RWPE2 (cell line): ENCODE data around the gene CCDC194.

Source experiments
- ATAC-seq: fragments of 200-7000 bp; cut with Tn5 transposase; 3 replicates; pipeline ENCODE4 v1.9.1; 2021; ENCODE audit warnings: low read depth
- DNase-seq: peaks from one replicate; pipeline ENCODE4 v3.0.0-alpha.2; 2020; ENCODE audit warnings: low spot score
- H3K27ac ChIP-seq: fragments of 450-650 bp; 2 replicates; pipeline ENCODE4 v1.5.1; 2017; ENCODE audit warnings: mild to moderate bottlenecking; ENCODE audit not compliant: poor library complexity, severe bottlenecking
- H3K27me3 ChIP-seq: fragments of 250-450 bp; sonication (Bioruptor Pico); 2 replicates; pipeline ENCODE4 v1.5.1; 2021; ENCODE audit warnings: mild to moderate bottlenecking, moderate library complexity; ENCODE audit not compliant: insufficient read depth, poor library complexity, severe bottlenecking
- H3K36me3 ChIP-seq: fragments of 250-450 bp; sonication (Bioruptor Pico); 2 replicates; pipeline ENCODE4 v1.5.1; 2020; ENCODE audit warnings: low read depth, mild to moderate bottlenecking, moderate library complexity
- H3K4me1 ChIP-seq: fragments of 250-450 bp; sonication (Bioruptor Pico); 2 replicates; pipeline ENCODE4 v1.5.1; 2021; ENCODE audit warnings: mild to moderate bottlenecking, moderate library complexity; ENCODE audit not compliant: insufficient read depth, poor library complexity, severe bottlenecking
- H3K4me3 ChIP-seq: fragments of 250-450 bp; sonication (Bioruptor Pico); 2 replicates; pipeline ENCODE4 v1.5.1; 2021; ENCODE audit warnings: mild to moderate bottlenecking, moderate library complexity; ENCODE audit not compliant: severe bottlenecking
- H3K9me3 ChIP-seq: fragments of 250-450 bp; sonication (Bioruptor Pico); 2 replicates; pipeline ENCODE4 v1.5.1; 2021; ENCODE audit warnings: mild to moderate bottlenecking, moderate library complexity; ENCODE audit not compliant: severe bottlenecking
- TF ChIP-seq, protein P1 (sequence below): fragments of 450-650 bp; IDR thresholded peaks from one replicate; pipeline ENCODE4 v1.5.1; 2017; ENCODE audit warnings: mild to moderate bottlenecking, moderate library complexity; ENCODE audit not compliant: poor library complexity, severe bottlenecking

The CCDC194 gene

GRCh38 chr19:17341386-17341785 is 52.6 kb downstream of the CCDC194 start:
- TF ChIP-seq, protein P1, sequence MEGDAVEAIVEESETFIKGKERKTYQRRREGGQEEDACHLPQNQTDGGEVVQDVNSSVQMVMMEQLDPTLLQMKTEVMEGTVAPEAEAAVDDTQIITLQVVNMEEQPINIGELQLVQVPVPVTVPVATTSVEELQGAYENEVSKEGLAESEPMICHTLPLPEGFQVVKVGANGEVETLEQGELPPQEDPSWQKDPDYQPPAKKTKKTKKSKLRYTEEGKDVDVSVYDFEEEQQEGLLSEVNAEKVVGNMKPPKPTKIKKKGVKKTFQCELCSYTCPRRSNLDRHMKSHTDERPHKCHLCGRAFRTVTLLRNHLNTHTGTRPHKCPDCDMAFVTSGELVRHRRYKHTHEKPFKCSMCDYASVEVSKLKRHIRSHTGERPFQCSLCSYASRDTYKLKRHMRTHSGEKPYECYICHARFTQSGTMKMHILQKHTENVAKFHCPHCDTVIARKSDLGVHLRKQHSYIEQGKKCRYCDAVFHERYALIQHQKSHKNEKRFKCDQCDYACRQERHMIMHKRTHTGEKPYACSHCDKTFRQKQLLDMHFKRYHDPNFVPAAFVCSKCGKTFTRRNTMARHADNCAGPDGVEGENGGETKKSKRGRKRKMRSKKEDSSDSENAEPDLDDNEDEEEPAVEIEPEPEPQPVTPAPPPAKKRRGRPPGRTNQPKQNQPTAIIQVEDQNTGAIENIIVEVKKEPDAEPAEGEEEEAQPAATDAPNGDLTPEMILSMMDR, result no peak
- Histone ChIP-seq H3K27ac (no peak overlapping the region), H3K4me1 (no peaks in the 10 kb centered on the region), H3K4me3 (no peak overlapping the region), H3K27me3 (no peaks in the 10 kb centered on the region), H3K36me3 (peaks cover 16% of the 10 kb centered on the region), H3K9me3 (no peaks in the 10 kb centered on the region)
- DNase-seq (no peak), ATAC-seq (no peak)

GRCh38 chr19:17340871-17341357 is 53.1 kb downstream of the CCDC194 start:
- no peak for DNase-seq
- Histone ChIP-seq H3K4me3 (no peak overlapping the region), H3K36me3 (peaks cover 16% of the 10 kb centered on the region), H3K4me1 (no peaks in the 10 kb centered on the region), H3K9me3 (no peaks in the 10 kb centered on the region), H3K27me3 (no peaks in the 10 kb centered on the region), H3K27ac (no peak overlapping the region)
- TF ChIP-seq, protein P1, result no peak
- ATAC-seq, result no peak
